ENCODE measurements around the gene EFCAB13. TPM values are rescaled to one million over a fixed set of nuclear protein-coding genes. Genes with fewer than 3 reads are reported as not detected.
A peak's percentile ranks its signal among the peaks of the same experiment; 100 is the strongest.

EFCAB13 gene
- total RNA-seq, 1 experiment from 2014 or later: 7.1 TPM

- Histone ChIP-seq H3K27ac (ENCODE audit: low read length) (no peak overlapping the region), H3K27me3 (ENCODE audit: control insufficient read depth, insufficient read depth, low read length) (no peaks in the 10 kb centered on the region), H3K36me3 (ENCODE audit: control insufficient read depth, insufficient read depth, low read length) (no peaks in the 10 kb centered on the region), H3K4me1 (ENCODE audit: control insufficient read depth, insufficient read depth, low read length) (peaks cover 18% of the 10 kb centered on the region), H3K9me3 (ENCODE audit: control insufficient read depth, insufficient read depth, low read depth, low read length) (no peaks in the 10 kb centered on the region), H3K4me3 (ENCODE audit: low read depth in 2 of 2, low read length in 2 of 2) (no peak overlapping the region)
- in situ Hi-C loops (cut with HindIII; ENCODE audit: low pct_unique_long_range_greater_than_20kb, low sequenced_read_pairs) (no loop called here), intact Hi-C loops (cut with micrococcal nuclease; ENCODE audit: unreplicated experiment) (no loop called here)
- ChIA-PET POLR2A (no interaction called here), CTCF (no interaction called here)
- no TSS peak for BruUV-seq (replicated peaks)
- TF ChIP-seq REST (IDR thresholded peaks at IDR 0.05; ENCODE audit: insufficient read depth in 1 of 2, low read depth in 2 of 2, low read length in 1 of 2) (no peak), TCF7L2 (IDR thresholded peaks at IDR 0.05; ENCODE audit: low read depth, low read length) (no peak), CTCF (IDR thresholded peaks at IDR 0.05) (no peak), SIN3A (IDR thresholded peaks at IDR 0.05; ENCODE audit: borderline replicate concordance, insufficient read depth, low read depth, low read length) (no peak), POLR2AphosphoS5 (IDR thresholded peaks at IDR 0.05; ENCODE audit: low read depth, low read length) (no peak)
- ATAC-seq: no peak
- DNase-seq (ENCODE audit: low read depth, low spot score): no peak
Observed at GRCh38 chr17:47274319-47275069, 49.3 kb upstream of the EFCAB13 start.

GRCh38 chr17:47275245-47275984 lies 48.3 kb upstream of the EFCAB13 start:
- intact Hi-C loops (cut with micrococcal nuclease; ENCODE audit: unreplicated experiment): no loop called here
- DNase-seq (ENCODE audit: low read depth, low spot score): no peak

More at GRCh38 chr17:47275245-47275984, 48.3 kb upstream of the EFCAB13 start:
- H3K4me3 ChIP-seq (ENCODE audit: low read depth in 2 of 2, low read length in 2 of 2): no peak overlapping the region
- peaks cover 18% of the 10 kb centered on the region for H3K4me1 ChIP-seq (ENCODE audit: control insufficient read depth, insufficient read depth, low read length)
- ChIA-PET CTCF (no interaction called here), POLR2A (no interaction called here)
- H3K9me3 ChIP-seq (ENCODE audit: control insufficient read depth, insufficient read depth, low read depth, low read length): no peaks in the 10 kb centered on the region
- H3K36me3 ChIP-seq (ENCODE audit: control insufficient read depth, insufficient read depth, low read length): no peaks in the 10 kb centered on the region
- ATAC-seq: no peak
- no peak for TF ChIP-seq CTCF (IDR thresholded peaks at IDR 0.05)
- no peak for TF ChIP-seq SIN3A (IDR thresholded peaks at IDR 0.05; ENCODE audit: borderline replicate concordance, insufficient read depth, low read depth, low read length)
- TF ChIP-seq TCF7L2 (IDR thresholded peaks at IDR 0.05; ENCODE audit: low read depth, low read length): no peak
- no peak for TF ChIP-seq POLR2AphosphoS5 (IDR thresholded peaks at IDR 0.05; ENCODE audit: low read depth, low read length)
- TF ChIP-seq REST (IDR thresholded peaks at IDR 0.05; ENCODE audit: insufficient read depth in 1 of 2, low read depth in 2 of 2, low read length in 1 of 2): no peak
- H3K27me3 ChIP-seq (ENCODE audit: control insufficient read depth, insufficient read depth, low read length): no peaks in the 10 kb centered on the region
- in situ Hi-C loops (cut with HindIII; ENCODE audit: low pct_unique_long_range_greater_than_20kb, low sequenced_read_pairs): no loop called here
- no TSS peak for BruUV-seq (replicated peaks)
- H3K27ac ChIP-seq (ENCODE audit: low read length): peak overlapping the region; percentile 10; the same call in 1 of the 2 replicates
